Measurements from ENCODE around the gene YEATS4. TPM values are rescaled to one million over a fixed set of nuclear protein-coding genes. Genes with fewer than 3 reads are reported as not detected.

YEATS4 gene
- total RNA-seq, 4 donors from 2014 or later = 8.0 to 58.2 (median 14.1) TPM

DNA sequence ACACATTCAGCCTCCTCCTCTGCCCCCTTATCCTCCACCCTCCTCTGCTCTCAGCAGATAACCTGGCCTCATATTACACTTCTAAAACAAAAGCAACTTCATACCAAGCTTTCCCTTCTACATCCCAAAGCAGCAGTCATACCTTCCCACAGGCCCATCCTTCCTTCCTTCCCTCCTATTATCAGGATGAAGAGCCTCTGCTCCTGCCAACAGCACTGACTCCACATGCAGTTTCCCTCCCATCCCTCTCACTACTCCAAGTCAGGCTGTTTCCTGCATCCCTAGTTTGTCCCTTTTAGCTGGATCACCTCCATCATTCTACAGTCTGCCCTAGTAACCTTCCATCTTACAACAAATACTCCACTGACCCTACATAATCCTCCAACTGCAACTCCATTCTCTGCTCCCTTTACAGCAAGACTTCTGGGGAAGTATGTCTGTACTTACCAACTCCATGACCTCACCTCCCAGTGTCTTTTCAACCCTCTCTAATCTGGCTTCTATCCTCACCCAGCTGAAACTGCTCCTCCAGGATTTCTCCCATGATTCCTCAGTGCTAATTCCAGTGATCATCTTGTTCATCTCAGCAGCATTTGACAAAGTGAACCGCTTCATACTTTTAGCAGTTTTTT is 4.9 kb upstream of the YEATS4 start:
- H3K4me1 ChIP-seq = no peaks in the 10 kb centered on the region
- intact Hi-C loops (cut with DNase I; ENCODE audit: low total_unique reads) = no loop called here
- no peak overlapping the region for H3K27ac ChIP-seq
- H3K27me3 ChIP-seq = no peaks in the 10 kb centered on the region
- no peak for DNase-seq
- no peak overlapping the region for H3K4me3 ChIP-seq
- H3K36me3 ChIP-seq = no peaks in the 10 kb centered on the region
- TF ChIP-seq, protein P1, sequence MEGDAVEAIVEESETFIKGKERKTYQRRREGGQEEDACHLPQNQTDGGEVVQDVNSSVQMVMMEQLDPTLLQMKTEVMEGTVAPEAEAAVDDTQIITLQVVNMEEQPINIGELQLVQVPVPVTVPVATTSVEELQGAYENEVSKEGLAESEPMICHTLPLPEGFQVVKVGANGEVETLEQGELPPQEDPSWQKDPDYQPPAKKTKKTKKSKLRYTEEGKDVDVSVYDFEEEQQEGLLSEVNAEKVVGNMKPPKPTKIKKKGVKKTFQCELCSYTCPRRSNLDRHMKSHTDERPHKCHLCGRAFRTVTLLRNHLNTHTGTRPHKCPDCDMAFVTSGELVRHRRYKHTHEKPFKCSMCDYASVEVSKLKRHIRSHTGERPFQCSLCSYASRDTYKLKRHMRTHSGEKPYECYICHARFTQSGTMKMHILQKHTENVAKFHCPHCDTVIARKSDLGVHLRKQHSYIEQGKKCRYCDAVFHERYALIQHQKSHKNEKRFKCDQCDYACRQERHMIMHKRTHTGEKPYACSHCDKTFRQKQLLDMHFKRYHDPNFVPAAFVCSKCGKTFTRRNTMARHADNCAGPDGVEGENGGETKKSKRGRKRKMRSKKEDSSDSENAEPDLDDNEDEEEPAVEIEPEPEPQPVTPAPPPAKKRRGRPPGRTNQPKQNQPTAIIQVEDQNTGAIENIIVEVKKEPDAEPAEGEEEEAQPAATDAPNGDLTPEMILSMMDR (IDR thresholded peaks at IDR 0.05) = no peak
- TF ChIP-seq POLR2A (IDR thresholded peaks at IDR 0.05) = no peak
- no peaks in the 10 kb centered on the region for H3K9me3 ChIP-seq

DNA sequence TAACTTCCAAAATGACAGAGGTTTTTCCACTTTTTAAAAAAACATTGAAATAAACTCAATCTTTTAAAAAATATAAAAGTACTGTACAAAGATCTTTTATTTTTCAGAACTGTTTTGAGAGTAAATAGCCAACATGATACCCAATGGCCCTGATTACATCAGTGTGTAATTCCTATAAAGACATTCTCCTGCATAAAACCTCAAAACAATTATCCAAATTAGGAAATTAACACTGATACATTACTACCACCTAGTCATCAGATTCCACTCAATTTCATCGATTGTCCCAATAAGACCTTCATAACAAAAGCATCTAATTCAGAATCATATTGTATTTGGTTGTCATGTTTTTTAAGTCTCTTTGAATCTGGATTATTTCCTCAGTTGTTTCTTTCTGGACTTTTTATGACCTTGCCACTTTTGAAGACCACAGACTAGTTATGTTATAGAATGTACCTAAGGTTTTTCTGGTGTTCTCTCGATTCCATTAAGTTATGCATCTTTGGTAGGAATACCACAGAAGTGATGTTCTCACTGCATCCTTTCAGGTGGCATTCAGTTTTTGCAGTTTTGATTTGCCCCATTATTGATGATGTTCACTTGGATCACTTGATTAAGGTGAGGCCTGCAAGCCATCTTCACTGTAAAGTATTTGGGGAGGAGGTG is 4.0 kb upstream of the YEATS4 start:
- no peak overlapping the region for H3K27ac ChIP-seq
- TF ChIP-seq POLR2A (IDR thresholded peaks at IDR 0.05) = no peak
- TF ChIP-seq, protein P1 (IDR thresholded peaks at IDR 0.05) = no peak
- H3K9me3 ChIP-seq = no peaks in the 10 kb centered on the region
- no peaks in the 10 kb centered on the region for H3K27me3 ChIP-seq
- no peak for DNase-seq
- no peak overlapping the region for H3K4me3 ChIP-seq
- intact Hi-C loops (cut with DNase I; ENCODE audit: low total_unique reads) = no loop called here
- no peaks in the 10 kb centered on the region for H3K4me1 ChIP-seq
- no peaks in the 10 kb centered on the region for H3K36me3 ChIP-seq

DNA sequence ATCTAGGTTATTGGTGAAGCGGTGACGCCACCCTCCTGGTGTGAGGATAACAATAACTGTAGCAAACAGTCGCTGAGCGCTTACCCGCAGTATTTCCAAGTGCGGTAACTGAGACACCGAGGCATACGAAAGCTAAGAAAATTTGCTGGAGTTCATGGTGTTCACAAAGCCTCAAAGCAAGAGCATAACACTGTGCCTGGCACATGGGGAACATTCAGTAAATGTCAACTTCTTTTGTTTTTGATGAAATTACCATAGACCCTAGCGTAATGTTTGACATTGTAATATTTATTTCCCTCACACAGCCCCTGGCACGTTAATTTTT is 767 bp downstream of the YEATS4 start:
- intact Hi-C loops (cut with DNase I; ENCODE audit: low total_unique reads) = no loop called here
- H3K27me3 ChIP-seq = no peaks in the 10 kb centered on the region

DNA sequence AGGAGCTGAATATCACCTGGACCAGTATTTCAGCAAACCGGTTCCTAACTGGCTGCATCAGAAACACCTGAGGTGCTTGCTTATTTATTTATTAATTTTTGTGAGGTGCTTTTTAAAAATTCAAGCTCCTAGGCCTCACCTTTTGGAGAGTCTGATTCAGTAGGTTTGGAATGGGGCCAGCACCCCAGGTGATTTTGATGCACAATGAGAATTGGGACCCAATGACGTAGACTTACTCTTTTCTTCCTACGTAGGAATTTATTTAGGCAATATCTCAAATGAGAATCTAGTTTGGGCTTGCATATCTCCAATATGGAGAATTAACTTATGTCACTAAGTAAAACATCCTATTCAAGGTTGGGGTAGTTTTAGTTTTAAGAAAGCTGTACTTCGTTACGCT is 7.3 kb downstream of the YEATS4 start:
- Histone ChIP-seq H3K27ac (no peak overlapping the region), H3K36me3 (no peaks in the 10 kb centered on the region), H3K27me3 (no peaks in the 10 kb centered on the region), H3K4me1 (no peaks in the 10 kb centered on the region), H3K4me3 (no peak overlapping the region), H3K9me3 (no peaks in the 10 kb centered on the region)
- intact Hi-C loops (cut with DNase I; ENCODE audit: low total_unique reads) = no loop called here
- DNase-seq = no peak
- no peak for TF ChIP-seq POLR2A (IDR thresholded peaks at IDR 0.05)
- TF ChIP-seq, protein P1 (IDR thresholded peaks at IDR 0.05) = no peak

More for the DNA sequence above, 767 bp downstream of the YEATS4 start:
- DNase-seq = no peak
- TF ChIP-seq, protein P1 (IDR thresholded peaks at IDR 0.05) = no peak
- no peak for TF ChIP-seq POLR2A (IDR thresholded peaks at IDR 0.05)
- Histone ChIP-seq H3K27ac (peak overlapping the region; percentile 96 to 98), H3K4me1 (no peaks in the 10 kb centered on the region), H3K36me3 (no peaks in the 10 kb centered on the region), H3K4me3 (peak overlapping the region; percentile 80 to 89), H3K9me3 (no peaks in the 10 kb centered on the region)

DNA sequence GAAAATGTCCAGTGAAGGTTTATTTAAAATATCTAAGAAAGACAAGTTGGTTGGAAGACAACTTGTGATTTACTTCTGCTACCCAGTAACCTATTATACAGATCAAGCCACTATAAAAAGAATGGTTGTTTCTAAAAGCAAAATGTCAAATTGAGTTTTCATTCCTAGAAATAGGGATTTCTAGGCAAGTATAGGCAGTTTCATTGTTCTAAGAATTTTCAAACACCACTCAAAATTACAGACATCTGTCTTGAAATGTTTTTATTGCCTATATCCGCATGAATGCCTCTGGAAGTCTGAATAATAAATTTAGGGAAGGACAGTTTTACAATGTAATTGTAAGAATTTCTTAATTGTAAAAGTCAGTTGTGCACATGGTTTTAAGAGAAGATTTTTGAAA is 8.6 kb downstream of the YEATS4 start:
- Histone ChIP-seq H3K36me3 (no peaks in the 10 kb centered on the region), H3K4me1 (no peaks in the 10 kb centered on the region), H3K27me3 (no peaks in the 10 kb centered on the region), H3K27ac (no peak overlapping the region), H3K4me3 (no peak overlapping the region), H3K9me3 (no peaks in the 10 kb centered on the region)
- TF ChIP-seq POLR2A (IDR thresholded peaks at IDR 0.05) = no peak
- TF ChIP-seq, protein P1 (IDR thresholded peaks at IDR 0.05) = no peak
- intact Hi-C loops (cut with DNase I; ENCODE audit: low total_unique reads) = no loop called here
- DNase-seq = no peak

Measured in uterus (tissue), 4 donors.